Measurements from ENCODE around the gene SCN2A.

Gene SCN2A

DNA sequence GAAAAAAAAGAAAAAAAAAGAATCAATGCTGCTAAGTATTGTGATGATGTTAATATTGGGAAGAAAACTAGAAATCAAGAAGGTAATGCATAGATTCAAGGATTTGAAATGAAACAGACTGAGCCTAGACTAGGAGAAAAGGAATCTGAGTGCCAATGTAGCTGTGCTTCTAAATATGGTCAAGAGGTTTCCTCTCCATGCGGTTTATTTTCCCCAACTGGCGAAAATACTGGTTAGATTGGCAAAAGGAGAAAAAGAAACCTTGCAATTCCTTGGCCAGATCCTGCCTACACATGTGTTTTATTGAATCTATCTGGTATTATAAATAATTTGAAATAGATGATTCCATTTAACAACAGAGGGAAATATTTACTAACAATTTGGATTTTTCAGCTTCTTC, 41.0 kb upstream of the SCN2A start:
- Mint-ChIP-seq H3K4me1 (no peaks in the 10 kb centered on the region), H3K27ac (no peak overlapping the region), H3K4me3 (no peak overlapping the region), H3K36me3 (ENCODE audit: low read depth) (no peaks in the 10 kb centered on the region), H3K9me3 (no peaks in the 10 kb centered on the region), H3K27me3 (ENCODE audit: low read depth) (peaks cover 4% of the 10 kb centered on the region)
- TF ChIP-seq, protein P1, sequence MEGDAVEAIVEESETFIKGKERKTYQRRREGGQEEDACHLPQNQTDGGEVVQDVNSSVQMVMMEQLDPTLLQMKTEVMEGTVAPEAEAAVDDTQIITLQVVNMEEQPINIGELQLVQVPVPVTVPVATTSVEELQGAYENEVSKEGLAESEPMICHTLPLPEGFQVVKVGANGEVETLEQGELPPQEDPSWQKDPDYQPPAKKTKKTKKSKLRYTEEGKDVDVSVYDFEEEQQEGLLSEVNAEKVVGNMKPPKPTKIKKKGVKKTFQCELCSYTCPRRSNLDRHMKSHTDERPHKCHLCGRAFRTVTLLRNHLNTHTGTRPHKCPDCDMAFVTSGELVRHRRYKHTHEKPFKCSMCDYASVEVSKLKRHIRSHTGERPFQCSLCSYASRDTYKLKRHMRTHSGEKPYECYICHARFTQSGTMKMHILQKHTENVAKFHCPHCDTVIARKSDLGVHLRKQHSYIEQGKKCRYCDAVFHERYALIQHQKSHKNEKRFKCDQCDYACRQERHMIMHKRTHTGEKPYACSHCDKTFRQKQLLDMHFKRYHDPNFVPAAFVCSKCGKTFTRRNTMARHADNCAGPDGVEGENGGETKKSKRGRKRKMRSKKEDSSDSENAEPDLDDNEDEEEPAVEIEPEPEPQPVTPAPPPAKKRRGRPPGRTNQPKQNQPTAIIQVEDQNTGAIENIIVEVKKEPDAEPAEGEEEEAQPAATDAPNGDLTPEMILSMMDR (IDR thresholded peaks at IDR 0.05; ENCODE audit: unreplicated experiment in 3 of 3), result no peak

DNA sequence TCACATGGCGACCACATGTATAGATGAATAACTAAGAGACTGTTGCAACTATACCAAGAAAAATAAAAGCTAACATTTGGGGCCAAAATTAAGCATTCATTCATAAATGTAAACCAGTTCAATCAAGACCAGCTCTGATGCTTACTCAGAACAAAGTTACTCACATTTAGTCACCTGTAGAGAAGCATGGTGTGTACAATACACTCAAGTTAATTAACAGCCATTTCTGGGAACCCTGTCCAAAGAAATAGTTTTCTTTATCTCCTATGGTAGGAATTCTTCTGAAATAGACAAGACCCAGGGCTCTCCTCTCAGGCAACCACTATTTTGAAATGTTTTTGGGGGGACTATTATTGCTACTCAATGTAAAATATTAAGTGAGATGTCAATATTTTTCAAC, 37.0 kb upstream of the SCN2A start:
- Mint-ChIP-seq H3K36me3 (ENCODE audit: low read depth) (no peaks in the 10 kb centered on the region), H3K27ac (no peak overlapping the region), H3K4me3 (no peak overlapping the region), H3K9me3 (no peaks in the 10 kb centered on the region), H3K27me3 (ENCODE audit: low read depth) (peaks cover 4% of the 10 kb centered on the region), H3K4me1 (peaks cover 5% of the 10 kb centered on the region)
- TF ChIP-seq, protein P1 (IDR thresholded peaks at IDR 0.05; ENCODE audit: unreplicated experiment in 3 of 3), result no peak

DNA sequence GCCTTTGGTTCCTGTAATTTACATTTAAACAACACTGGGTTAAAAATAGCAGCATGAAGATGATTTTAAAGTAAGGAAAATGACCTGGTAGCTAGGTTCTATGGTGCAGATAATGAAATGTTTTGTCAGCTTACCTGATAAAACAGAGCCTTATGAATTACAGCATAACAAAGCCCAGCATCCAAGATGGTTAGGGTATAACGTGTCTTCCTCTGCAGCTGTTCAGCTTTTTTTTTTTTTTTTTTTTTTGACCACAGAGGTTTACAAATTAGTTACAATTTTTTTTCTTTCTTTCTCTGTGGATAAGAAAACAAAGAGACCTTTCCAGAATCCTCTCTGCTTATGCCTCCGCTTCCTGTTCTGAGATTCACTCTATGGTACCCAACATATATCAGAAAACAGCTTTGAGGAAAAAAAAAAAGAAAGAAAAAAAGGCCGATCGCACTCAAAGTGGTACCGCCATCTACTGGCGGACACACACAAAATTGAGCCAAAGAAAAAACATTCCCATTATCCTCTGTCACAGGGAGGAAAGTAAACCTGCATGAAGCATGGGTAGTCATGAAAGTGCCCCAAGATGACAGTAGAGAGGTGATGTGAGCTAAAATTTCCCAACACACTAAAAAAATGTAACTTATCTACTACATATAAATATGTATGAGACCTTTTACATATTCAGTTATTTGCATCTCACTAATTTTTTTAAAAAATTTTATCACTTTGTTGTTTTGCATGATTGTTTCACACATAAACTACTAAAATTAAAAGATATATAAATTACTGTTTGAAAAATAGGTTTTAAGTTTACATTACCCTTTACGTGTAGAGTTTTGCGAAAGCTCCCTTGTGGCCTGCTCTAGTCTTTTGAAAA, 35.3 kb upstream of the SCN2A start, which contains the start of gene SCN3A:
Gene SCN3A, minus strand, starts transcription at position 362 of the 871 bp plus-strand sequence. CDS start 27,656 bp downstream, outside the sequence.
- peaks cover 4% of the 10 kb centered on the region for H3K27me3 Mint-ChIP-seq (ENCODE audit: low read depth)
- H3K27ac Mint-ChIP-seq, result no peak within 1 kb of the TSS
- TF ChIP-seq, protein P1 (IDR thresholded peaks at IDR 0.05; ENCODE audit: unreplicated experiment in 3 of 3), result peak; percentile 73 to 83 (median 82)
- no peaks in the 10 kb centered on the region for H3K36me3 Mint-ChIP-seq (ENCODE audit: low read depth)
- no peaks in the 10 kb centered on the region for H3K9me3 Mint-ChIP-seq
- H3K4me1 Mint-ChIP-seq, result peaks cover 5% of the 10 kb centered on the region
- peak within 1 kb of the TSS; percentile 28 to 73 (median 31) for H3K4me3 Mint-ChIP-seq

DNA sequence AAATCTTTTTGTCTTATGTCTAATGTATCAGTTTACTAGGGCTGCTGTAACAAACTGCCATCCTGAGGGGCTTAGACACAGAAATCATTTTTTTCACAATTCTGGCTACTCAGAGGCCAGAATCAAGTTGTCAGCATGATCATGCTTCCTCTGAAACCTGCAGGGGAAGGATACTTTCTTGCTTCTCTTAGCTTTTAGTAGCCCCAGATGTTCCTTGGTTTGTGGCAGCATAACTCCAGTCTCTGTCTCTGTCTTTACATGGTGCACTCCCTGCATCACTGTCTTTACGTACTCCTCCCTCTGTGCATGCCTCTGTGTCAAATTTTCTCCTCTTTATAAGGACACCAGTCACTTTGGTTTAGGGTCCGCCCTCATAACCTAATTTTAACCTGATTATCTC, 33.3 kb upstream of the SCN2A start:
- H3K27ac Mint-ChIP-seq, result no peak overlapping the region
- H3K27me3 Mint-ChIP-seq (ENCODE audit: low read depth), result no peaks in the 10 kb centered on the region
- H3K4me3 Mint-ChIP-seq, result no peak overlapping the region
- peaks cover 5% of the 10 kb centered on the region for H3K4me1 Mint-ChIP-seq
- no peaks in the 10 kb centered on the region for H3K36me3 Mint-ChIP-seq (ENCODE audit: low read depth)
- TF ChIP-seq, protein P1 (IDR thresholded peaks at IDR 0.05; ENCODE audit: unreplicated experiment in 3 of 3), result no peak
- no peaks in the 10 kb centered on the region for H3K9me3 Mint-ChIP-seq

DNA sequence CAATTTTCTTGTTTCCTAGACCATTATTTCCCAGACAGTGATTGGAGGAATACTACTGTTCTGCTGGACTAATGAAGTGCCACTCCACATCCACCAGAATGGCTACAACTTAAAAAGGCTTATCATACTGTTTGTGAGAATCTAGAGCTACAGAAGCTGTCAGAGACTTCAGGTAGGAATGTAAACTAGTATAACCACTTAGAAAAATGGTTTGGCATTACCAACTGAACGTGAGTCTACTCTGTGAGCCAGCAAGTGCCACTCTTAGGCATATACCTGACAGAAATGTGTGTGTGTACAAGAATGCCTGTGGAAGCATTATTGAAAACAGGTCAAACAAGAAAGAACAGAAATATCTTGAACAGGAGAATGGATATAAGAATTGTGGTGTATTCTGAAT, 31.1 kb upstream of the SCN2A start:
- H3K9me3 Mint-ChIP-seq, result no peaks in the 10 kb centered on the region
- H3K27me3 Mint-ChIP-seq (ENCODE audit: low read depth), result no peaks in the 10 kb centered on the region
- no peak overlapping the region for H3K4me3 Mint-ChIP-seq
- no peaks in the 10 kb centered on the region for H3K36me3 Mint-ChIP-seq (ENCODE audit: low read depth)
- TF ChIP-seq, protein P1 (IDR thresholded peaks at IDR 0.05; ENCODE audit: unreplicated experiment in 3 of 3), result no peak
- H3K4me1 Mint-ChIP-seq, result peaks cover 5% of the 10 kb centered on the region
- H3K27ac Mint-ChIP-seq, result no peak overlapping the region

DNA sequence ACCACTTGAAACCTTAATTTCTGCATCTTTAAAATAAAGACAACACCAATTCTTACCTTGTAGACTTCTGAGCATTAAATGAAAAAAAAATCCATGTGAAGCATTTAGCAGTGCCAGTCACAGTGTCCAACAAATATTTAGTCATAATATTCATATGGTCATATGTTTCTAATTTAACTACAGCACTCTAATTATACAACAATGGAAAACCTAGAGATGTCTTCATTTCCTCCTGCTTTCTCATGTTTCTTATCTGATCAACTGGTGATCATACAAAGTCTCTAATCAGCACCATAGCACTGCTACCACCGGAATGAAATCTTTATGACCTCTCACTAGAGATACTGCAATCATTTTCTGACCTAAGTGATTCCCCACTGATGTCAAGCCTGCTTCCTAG, 25.1 kb upstream of the SCN2A start:
- TF ChIP-seq, protein P1 (IDR thresholded peaks at IDR 0.05; ENCODE audit: unreplicated experiment in 3 of 3), result no peak
- no peaks in the 10 kb centered on the region for H3K4me1 Mint-ChIP-seq
- H3K27ac Mint-ChIP-seq, result no peak overlapping the region
- no peaks in the 10 kb centered on the region for H3K36me3 Mint-ChIP-seq (ENCODE audit: low read depth)
- H3K27me3 Mint-ChIP-seq (ENCODE audit: low read depth), result no peaks in the 10 kb centered on the region
- H3K9me3 Mint-ChIP-seq, result no peaks in the 10 kb centered on the region
- no peak overlapping the region for H3K4me3 Mint-ChIP-seq
